ENCODE measurements around the gene RBFOX2. TPM values are rescaled to one million over a fixed set of nuclear protein-coding genes. Genes with fewer than 3 reads are reported as not detected.
"Not testable (repeated sequence)": the region's sequence is repeated elsewhere in the genome, so short reads cannot be mapped to it uniquely, and the experiment has no call there.

The RBFOX2 gene
- polyA plus RNA-seq, 3 donors: 15.2 to 53.4 (median 28.9) TPM

DNA sequence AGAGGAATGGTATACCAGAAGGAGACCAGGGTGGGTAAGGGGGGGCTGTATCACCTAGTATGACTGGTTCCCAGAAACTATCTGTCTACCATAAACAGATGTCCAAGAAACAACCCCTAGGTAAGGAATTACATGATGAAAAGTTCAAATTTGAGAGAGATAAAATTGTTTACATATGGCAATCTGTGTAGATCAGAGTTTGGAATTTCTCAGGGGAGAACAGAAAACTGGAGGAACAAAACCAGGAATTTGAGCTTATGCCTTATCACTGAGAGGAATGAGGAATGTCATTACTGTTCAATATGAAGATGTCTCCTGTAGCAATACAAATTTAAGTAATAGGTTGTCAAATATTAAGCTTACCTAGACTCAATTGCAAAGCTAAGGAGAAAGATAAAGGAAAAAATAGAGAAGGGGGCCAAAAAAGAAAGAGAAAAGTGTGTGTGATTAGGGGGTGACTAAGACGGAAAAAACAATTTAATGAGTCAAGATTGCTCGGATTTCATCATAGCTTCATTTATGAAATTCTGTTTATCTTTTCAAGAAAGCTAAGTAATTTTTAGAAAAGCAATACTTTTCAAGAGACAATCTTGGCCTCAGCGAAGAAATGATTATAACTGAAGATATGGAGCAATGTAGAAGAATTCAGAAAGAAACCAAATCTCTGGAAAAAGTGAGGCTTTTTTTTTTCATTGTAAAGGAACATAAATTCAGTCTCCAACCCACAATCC lies 193.2 kb downstream of the RBFOX2 start:
- no peak overlapping the region for H3K27ac ChIP-seq (ENCODE audit: low read depth, low read length)
- WGBS, 3 donors: 17 to 27% (median 20%) methylated on average over 3 of the region's 3 CpGs

DNA sequence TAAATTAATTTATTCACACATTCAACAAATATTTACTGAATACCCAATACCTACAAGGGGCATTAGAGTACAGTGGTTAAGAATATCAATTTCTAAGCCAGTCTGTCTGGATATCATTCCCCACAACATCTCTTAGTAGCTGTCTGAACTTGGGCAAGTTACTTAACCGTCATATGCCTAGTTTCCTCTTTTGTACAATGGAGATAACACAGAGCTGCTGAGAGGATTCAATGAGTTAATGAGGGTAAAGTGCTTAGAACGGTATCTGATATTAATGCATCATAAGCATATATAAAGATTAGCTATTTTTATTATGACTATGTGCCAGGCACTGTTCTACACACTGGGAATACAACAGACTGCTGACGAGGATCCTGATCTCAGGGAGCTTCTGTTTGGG lies 194.6 kb downstream of the RBFOX2 start:
- 33 to 51% (median 36%) methylated on average over 3 of the region's 3 CpGs for WGBS, 3 donors
- no peak overlapping the region for H3K27ac ChIP-seq (ENCODE audit: low read depth, low read length)

DNA sequence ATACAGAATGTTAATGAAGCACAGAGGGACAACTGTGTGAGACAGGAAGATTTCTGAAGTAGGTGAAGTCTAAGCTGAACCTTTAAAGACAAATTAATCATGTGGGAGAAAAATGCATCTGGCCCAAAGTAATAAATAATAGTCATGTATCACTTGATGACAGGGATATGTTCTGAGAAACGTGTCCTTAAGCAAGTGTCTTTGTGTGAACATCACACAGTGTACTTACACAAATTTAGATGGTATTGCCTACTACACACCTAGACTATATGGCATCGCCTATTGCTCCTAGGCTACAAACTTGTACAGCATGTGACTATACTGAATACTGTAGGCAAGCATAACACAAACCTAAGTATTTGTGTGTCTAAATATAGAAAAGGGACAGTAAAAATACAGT lies 198.3 kb downstream of the RBFOX2 start:
- WGBS, 3 donors: 74 to 75% (median 75%) methylated on average over 2 of the region's 2 CpGs
- H3K27ac ChIP-seq (ENCODE audit: low read depth, low read length): no peak overlapping the region

DNA sequence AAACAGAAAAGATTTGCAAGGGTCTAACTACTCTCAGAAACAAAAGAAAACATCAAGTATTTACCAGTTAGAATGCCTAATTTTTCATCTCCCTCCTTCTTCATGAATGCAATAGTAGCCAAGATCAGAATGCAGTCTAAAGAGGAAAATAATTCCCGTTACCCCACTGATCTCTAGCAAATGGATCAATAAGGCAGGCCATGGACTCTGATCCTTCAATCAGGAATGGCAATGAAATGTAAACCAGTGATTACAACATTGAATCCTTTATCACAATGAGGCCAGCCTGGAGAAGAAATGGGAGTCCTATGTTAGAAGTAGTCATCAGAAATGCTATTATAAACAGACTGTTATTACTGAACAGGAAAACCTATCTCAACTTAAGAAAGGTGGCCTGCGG lies 204.4 kb downstream of the RBFOX2 start:
- H3K27ac ChIP-seq (ENCODE audit: low read depth, low read length): no peak overlapping the region
- 54 to 99% (median 97%) methylated on average over 2 of the region's 2 CpGs for WGBS, 3 donors

DNA sequence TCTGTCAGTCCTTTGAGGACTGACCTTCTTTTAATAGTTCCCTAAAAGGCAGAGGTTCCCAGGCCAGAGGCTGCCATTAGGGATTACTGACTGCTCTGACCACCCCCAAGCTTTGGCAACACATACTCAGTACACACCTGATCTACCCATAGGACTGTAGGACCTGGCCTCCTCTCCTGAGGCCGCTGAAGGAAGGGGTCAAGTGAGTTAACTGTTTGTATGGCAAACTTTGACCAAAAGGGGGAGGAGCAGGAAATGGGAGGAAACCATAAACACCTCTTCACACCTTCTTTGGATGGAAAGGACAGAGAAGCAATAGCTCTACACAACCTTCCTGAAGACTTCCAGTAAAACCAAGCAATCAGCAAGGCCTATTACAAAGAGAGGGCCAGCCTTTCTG lies 207.0 kb downstream of the RBFOX2 start:
- H3K27ac ChIP-seq (ENCODE audit: low read depth, low read length): no peak overlapping the region
- WGBS, 3 donors: 67 to 95% (median 91%) methylated on average over 1 of the region's 1 CpG

DNA sequence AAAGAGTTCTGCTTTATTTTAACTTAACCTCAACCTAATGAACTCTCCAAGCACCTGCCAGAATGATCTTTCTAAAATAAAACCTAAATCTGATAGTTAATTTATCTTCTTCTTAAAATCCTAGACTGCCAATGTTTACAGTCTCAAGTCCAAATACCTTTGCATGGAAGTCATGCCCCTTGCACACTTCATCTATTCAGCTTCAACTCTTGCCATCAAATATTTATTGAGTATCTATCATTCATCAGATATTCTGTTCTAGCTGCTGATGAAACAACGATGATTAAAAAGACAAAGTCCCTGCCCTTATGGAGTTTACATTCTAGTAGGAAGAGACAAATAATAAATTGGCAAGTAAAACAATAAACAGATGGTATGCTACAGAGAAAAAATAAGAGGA lies 209.2 kb downstream of the RBFOX2 start:
- 53 to 98% (median 94%) methylated on average over 1 of the region's 1 CpG for WGBS, 3 donors
- no peak overlapping the region for H3K27ac ChIP-seq (ENCODE audit: low read depth, low read length)

DNA sequence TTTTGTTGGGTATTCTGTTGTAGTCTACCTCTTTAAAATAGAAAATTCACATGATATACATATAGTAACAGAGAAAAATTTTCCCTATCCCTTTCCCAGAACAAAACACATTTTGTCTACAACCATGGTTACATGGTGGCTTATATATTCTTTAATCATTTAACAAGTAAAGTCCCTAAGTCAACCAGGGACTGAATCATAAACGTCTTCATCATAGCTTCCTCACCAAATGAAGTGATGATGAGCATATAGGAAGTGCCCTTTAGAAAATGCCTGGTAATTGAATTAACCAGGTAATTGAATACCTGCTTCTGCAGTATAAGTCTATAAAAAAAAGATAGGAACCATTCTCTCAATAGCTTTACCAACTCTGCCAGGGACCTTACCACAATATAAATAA lies 209.7 kb downstream of the RBFOX2 start:
- WGBS, 3 donors: 45 to 63% (median 47%) methylated on average over 1 of the region's 1 CpG
- H3K27ac ChIP-seq (ENCODE audit: low read depth, low read length): no peak overlapping the region

DNA sequence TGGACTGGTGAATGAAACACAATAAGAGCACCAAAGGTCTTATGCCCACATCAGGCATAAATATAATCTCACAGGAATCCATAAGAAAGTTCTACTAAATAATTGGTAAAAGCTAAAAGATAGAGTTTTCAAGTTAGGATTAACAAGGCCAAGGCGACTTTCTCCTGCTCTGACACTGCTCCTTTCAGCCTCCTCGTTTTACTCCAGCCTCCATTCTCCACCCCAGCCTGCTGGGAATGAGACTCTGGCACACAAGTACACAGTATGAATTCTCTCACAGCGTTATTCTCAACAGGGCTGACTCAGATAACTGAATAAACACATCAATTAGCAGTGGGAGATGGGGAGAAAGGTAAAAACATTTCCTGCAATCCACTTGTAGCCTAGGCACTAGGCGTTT lies 216.0 kb downstream of the RBFOX2 start:
- H3K27ac ChIP-seq (ENCODE audit: low read depth, low read length): no peak overlapping the region
- 51 to 73% (median 72%) methylated on average over 4 of the region's 4 CpGs for WGBS, 3 donors

DNA sequence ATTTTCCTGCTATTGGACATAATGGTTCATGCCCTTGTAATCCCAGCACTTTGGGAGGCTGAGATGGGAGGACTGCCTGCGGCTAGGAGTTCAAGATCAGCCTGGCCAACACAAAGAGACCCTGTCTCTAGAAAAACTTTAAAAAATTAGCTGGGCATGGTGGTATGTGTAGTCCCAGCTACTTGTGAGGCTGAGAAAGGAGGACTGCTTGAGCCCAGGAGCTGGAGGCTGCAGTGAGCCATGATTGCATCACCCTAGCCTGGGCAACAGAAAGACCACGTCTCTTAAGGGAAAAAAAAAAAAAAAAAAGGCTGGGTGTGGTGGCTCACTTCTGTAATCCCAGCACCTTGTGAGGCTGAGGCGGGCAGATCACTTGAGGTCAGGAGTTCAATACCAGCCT lies 217.0 kb downstream of the RBFOX2 start:
- WGBS, 3 donors: 82 to 97% (median 94%) methylated on average over 3 of the region's 3 CpGs

DNA sequence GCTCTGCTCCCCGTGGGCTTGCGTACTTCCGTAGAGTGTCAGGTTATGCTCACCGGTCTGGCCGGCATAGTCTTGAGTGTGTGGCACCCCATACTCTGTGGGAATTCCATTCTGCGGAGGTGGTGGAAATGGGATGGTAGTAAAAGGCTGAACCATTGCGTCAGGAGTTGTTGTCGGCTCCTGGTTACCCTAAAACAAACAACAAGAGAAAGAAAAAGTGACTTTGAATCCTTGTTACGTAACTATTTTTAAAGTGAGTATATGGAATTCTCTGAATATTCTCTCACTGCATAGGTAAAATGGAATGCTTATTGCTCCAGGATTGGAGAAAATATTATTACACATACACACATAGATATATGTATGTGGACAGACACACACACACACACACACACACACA lies 218.8 kb downstream of the RBFOX2 start:
- 95 to 98% (median 97%) methylated on average over 9 of the region's 9 CpGs for WGBS, 3 donors
- no peak overlapping the region for H3K27ac ChIP-seq (ENCODE audit: low read depth, low read length)

More for the DNA sequence above, 217.0 kb downstream of the RBFOX2 start:
- H3K27ac ChIP-seq (ENCODE audit: low read depth, low read length): no peak overlapping the region

DNA sequence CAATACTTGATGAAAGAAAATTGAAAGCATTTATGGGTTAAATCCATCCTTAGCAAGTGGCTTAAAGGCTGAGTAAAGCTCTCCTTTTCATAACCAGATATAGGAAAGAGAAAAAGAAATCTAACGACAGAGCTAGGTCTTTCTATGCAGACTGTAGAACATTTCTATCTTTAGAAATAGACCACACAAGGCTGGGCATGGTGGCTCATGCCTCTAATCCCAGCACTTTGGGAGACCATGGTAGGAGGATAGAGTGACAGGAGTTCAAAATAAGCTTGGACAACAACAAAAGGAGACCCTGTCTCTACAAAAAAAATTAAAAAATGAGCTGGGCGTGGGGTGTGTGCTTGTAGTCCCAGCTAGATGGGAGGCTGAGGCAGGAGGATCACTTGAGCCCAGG lies 220.2 kb downstream of the RBFOX2 start:
- 81 to 83% (median 83%) methylated on average over 2 of the region's 2 CpGs for WGBS, 3 donors
- H3K27ac ChIP-seq (ENCODE audit: low read depth, low read length): no peak overlapping the region

DNA sequence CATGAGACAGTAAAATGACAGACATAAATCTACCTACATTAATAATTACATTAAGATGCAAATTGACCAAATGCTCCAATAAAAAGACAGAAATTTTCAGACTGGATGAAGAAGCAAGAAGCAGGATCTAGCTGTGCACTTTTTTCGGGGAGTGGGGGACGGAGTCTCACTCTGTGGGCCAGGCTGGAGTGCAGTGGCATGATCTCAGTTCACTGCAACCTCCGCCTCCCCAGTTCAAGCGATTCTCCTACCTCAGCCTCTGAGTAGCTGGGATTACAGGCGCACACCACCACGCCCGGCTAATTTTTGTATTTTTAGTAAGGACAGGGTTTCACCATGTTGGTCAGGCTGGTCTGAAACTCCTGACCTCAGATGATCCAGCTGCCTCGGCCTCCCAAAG lies 222.0 kb downstream of the RBFOX2 start:
- not testable (repeated sequence) for H3K27ac ChIP-seq (ENCODE audit: low read depth, low read length)
- 97 to 99% (median 97%) methylated on average over 8 of the region's 8 CpGs for WGBS, 3 donors

DNA sequence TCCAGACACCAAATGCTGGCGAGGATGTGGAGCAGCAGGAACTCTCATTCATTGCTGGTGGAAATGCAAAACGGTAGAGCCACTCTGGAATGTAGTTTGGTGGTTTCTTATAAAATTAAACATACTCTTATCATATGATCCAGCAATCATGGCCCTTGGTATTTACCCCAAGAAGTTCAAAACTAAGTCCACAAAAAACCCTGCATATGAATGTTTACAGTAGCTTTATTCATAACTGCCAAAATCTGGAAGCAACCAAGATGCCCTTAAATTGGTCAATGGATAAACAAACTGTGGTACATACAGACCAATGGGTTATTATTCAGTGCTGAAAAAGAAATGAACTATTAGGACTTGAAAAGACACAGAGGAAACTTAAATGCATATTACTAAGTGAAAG lies 223.2 kb downstream of the RBFOX2 start:
- no peak overlapping the region for H3K27ac ChIP-seq (ENCODE audit: low read depth, low read length)
- 84 to 87% (median 87%) methylated on average over 2 of the region's 2 CpGs for WGBS, 3 donors

DNA sequence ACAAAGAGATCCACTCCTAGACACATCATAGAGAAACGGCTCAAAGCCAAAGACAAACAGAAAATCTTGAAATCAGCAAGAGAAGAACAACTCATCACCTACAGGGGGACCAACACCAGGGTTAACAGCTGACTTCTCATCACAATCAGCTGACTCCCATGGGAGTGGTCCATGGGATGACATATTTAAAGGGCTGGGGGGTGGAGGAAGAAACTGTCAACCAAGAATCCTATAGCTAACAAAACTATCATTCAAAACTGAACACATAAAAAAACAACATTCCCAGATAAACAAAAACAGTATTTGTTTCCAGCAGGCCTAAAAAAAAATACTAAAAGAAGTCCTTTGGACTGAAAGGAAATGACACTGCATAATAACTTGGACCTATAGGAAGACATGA lies 224.2 kb downstream of the RBFOX2 start:
- WGBS, 3 donors: 73 to 91% (median 81%) methylated on average over 1 of the region's 1 CpG
- no peak overlapping the region for H3K27ac ChIP-seq (ENCODE audit: low read depth, low read length)

DNA sequence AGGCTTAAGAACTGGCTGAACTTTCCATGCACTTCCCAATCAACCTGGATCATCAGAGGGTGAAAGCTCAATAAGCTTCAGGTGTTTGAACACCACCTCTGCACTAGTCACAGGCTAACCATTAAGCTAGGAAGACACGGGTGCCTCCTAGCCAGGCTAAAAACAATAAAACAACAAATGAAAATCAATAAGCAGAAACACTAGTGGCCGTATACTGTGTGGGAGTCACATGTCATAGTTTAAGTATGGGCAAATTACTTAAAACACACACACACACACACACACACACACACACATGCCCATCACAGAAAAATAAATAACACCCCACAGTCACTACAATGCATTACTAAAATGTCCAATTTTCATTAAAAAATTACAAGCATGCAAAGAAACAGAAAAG lies 225.7 kb downstream of the RBFOX2 start:
- 28 to 89% (median 78%) methylated on average over 2 of the region's 2 CpGs for WGBS, 3 donors
- no peak overlapping the region for H3K27ac ChIP-seq (ENCODE audit: low read depth, low read length)

DNA sequence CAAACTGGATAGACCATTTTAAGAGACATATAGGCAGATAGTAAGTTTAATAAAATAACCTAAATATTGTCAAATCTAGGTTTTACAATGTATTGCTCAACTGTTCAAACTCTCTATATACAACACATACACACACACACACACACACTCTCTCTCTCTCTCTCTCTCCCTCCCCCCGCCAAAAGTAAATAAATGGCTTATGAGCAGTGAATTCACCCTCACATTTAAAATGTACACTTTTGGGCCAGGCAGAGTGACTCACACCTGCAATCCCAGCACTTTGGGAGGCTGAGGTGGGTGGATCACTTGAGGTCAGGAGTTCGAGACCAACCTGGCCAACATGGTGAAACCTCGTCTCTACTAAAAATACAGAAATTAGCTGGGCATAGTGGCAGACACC lies 227.3 kb downstream of the RBFOX2 start:
- H3K27ac ChIP-seq (ENCODE audit: low read depth, low read length): not testable (repeated sequence)
- 91 to 95% (median 93%) methylated on average over 3 of the region's 3 CpGs for WGBS, 3 donors

DNA sequence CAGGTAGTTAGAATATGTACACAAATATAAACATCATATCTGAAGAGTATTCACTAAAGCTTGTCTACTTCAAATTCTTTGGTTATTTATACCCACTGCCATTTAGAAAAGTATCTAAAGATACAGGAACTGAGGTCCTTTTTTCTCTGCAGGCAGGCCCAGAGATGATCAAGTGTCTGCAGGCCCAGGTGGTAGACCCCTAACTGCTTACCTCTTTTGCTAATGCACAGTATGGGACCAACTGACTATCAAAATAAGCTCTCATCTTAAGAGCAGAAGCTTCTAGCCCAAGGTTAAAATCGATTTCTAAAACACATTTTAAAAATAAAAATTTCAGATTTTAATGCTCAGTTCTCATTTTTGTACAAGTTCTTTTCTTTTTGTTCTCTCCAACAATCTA lies 229.5 kb downstream of the RBFOX2 start:
- H3K27ac ChIP-seq (ENCODE audit: low read depth, low read length): no peak overlapping the region
- WGBS, 3 donors: 82 to 95% (median 87%) methylated on average over 1 of the region's 1 CpG

DNA sequence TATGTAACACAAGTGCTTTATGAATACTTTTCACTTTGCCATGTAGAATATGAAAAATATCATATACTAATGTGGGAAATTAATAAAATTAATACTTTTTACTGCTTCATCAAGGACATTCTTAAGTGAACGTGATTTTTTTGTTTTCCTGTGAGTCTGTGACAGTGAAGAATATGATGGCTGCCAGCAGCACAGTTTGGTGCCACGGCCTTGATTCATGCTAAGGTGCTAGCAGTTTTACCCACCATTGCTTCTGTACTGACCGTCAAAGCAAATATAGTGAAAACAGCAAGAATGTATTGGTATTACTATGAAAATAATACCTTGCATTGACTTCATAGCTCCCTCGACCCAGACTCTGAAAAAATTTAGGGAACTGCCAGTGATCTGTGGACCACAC lies 231.2 kb downstream of the RBFOX2 start:
- 76 to 92% (median 88%) methylated on average over 4 of the region's 4 CpGs for WGBS, 3 donors
- H3K27ac ChIP-seq (ENCODE audit: low read depth, low read length): no peak overlapping the region

DNA sequence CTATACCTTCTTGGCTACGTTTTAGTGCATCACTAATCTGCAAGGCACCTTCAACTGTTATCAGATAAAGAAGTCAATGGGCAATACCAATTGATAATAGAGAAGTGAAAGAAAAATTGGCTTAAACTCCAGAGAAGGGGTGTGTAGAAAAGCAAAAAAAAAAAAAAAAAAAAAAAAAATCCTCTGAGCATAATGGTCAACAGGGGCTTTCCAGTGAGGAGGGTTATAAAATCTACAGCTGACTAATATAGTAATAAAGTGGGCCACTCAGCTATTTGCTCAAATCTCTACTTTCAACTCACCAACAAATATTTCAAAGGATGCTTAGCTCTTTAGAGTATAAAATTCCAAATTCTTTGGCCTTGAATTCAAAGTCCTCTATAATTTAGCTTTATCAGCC lies 233.1 kb downstream of the RBFOX2 start:
- 77 to 86% (median 81%) methylated on average over 1 of the region's 1 CpG for WGBS, 3 donors
- H3K27ac ChIP-seq (ENCODE audit: low read depth, low read length): no peak overlapping the region

DNA sequence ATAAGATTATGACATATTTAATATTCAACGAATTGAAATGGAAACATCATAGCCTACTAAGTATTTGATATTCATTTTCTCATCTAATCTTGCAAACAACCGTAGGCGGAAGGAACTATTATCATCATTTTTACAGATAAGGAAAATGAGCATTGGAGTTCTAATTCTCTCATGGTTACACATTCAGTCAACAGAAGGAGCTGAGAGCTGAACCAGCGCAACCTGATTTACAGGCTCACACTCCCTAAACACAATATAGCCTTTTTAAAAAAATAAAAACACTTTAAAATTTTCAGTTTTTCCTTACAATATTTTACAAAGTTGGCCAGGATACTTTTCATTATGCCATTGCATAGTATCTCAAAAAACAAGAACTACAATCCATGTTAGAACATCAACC lies 236.1 kb downstream of the RBFOX2 start:
- no peak overlapping the region for H3K27ac ChIP-seq (ENCODE audit: low read depth, low read length)
- 50 to 83% (median 76%) methylated on average over 4 of the region's 4 CpGs for WGBS, 3 donors

DNA sequence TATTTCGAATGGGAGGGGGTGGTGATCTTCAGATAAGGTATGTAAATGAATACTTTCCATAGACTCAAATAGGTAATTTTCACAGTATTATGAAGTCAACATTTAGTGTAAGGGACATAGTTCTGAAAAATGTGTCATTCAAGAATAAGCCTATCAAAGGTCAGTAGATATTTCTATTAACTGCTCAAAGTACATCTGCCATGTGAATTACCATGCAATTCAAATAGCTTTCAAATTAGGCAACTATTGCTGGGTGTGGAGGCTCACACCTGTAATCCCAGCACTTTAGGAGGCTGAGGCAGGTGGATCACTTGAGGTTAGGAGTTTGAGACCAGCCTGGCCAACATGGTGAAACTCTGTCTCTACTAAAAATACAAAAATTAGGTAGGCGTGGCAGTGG lies 236.8 kb downstream of the RBFOX2 start:
- not testable (repeated sequence) for H3K27ac ChIP-seq (ENCODE audit: low read depth, low read length)
- WGBS, 3 donors: 85 to 94% (median 91%) methylated on average over 2 of the region's 2 CpGs
